Inflammatory macrophage (primary cell): ENCODE results near the gene TREH.
"Not testable (repeated sequence)": the region's sequence is repeated elsewhere in the genome, so short reads cannot be mapped to it uniquely, and the experiment has no call there.

ENCODE experiments used
- DNase-seq, 2 donors: peaks; one replicate each; pipeline ENCODE4 v3.0.0-alpha.2; 2020 to 2022
- total RNA-seq, 18 experiments: gene quantifications; one replicate each; lab custom pipeline; 2026; ENCODE audit warnings: mixed read lengths in 6 of 18, inconsistent platforms in 2 of 18; lab: John Stamatoyannopoulos, UW

Gene TREH
- 0 to 0.13 (median 0) reads per million in 18 experiments for total RNA-seq

GRCh38 chr11:118679483-118679882 lies at the start of gene TREH:
Gene TREH (minus strand): TSS chr11:118679650. CDS start chr11:118679627, 23 bp downstream.
- no peak for DNase-seq

GRCh38 chr11:118728112-118728511 lies 48.7 kb upstream of the TREH start:
- not testable (repeated sequence) for DNase-seq

DNA sequence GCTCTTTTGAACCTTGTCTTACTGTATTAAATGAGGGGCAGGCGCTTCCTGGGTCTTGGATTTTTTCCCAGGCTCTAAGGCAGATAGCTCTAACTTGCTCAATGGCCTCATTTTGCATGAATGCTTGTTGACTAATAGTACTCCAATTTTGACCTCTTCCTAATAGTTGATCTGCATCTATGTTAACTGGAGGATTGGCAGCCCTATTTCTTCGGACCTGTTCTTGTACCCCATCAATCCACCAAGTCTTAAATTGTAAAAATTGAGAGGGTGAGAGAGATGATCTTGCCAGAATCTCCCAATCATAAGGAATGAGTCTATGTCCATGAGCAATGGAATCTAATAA lies 48.2 kb upstream of the TREH start:
- not testable (repeated sequence) for DNase-seq

- not testable (repeated sequence) for DNase-seq
Observed at GRCh38 chr11:118727001-118727720, 47.7 kb upstream of the TREH start.

DNA sequence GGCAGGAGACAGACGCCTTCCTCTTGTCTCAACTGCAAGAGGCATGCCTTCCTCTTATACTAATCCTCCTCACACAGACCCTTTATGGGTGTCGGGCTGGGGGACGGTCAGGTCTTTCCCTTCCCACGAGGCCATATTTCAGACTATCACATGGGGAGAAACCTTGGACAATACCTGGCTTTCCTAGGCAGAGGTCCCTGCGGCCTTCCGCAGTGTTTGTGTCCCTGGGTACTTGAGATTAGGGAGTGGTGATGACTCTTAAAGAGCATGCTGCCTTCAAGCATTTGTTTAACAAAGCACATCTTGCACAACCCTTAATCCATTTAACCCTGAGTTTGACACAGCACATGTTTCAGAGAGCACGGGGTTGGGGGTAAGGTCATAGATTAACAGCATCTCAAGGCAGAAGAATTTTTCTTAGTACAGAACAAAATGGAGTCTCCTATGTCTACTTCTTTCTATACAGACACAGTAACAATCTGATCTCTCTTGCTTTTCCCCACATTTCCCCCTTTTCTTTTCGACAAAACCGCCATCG lies 42.1 kb upstream of the TREH start:
- DNase-seq = not testable (repeated sequence)

DNA sequence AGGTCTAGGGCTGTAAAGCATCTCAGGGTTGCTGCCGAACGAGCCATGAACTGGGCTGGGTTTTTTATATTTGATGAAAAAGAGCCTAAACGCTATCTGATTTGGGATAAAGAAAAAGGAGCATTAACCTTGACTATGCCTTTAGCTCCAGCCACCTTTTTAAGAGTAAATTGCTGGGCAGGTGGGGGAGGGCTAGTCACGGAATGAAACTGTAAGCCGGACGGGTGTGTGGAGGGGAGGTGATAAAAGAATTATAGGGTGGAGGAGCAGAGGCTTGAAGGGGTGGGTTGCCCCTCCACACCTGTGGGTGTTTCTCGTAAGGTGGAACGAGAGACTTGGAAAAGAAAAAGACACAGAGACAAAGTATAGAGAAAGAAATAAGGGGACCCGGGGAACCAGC lies 41.3 kb upstream of the TREH start:
- not testable (repeated sequence) for DNase-seq

GRCh38 chr11:118720078-118720477 lies 40.6 kb upstream of the TREH start:
- DNase-seq = not testable (repeated sequence)

GRCh38 chr11:118718562-118718961 lies 39.1 kb upstream of the TREH start:
- DNase-seq = not testable (repeated sequence)

DNA sequence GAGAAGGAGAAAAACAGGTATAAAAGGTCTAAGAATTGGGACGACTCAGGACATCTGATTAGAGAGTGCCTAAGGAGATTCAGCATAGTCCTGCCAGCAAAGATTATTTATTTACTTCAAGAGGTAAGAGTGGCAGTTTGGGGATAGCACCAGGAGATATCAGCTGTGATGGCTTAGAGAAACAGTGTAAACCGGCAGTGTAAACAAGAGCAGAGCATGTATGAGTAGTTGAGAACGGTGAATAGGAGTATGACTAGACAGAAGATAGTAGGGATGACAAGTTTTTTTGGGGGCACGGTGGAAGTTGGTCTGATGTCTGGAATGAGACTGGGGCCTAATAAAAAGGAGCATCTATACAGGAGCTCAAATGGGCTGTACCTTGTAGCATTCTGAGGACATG lies 38.3 kb upstream of the TREH start:
- not testable (repeated sequence) for DNase-seq

GRCh38 chr11:118717221-118717620 lies 37.8 kb upstream of the TREH start:
- DNase-seq = not testable (repeated sequence)

DNA sequence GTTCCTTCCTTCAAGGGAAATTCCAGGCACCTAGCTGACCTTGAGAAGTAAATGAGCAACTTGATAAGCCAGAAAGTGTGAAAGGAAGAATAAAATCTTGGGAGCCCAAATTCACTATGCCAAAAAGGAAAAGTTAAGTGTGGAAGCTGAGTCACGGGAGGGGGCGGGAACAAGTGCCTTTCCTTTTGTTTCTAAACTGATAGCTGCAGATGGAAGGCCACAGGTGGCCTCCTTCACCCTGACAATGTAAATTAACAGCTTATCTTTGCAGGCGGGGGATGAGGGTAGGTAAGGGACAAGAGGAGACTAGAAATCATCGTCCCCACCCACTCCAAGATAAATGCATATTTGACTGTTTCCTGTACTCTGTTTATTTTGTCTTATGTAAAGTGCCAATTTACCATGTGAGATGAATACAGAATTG lies 36.4 kb upstream of the TREH start:
- no peak for DNase-seq

DNA sequence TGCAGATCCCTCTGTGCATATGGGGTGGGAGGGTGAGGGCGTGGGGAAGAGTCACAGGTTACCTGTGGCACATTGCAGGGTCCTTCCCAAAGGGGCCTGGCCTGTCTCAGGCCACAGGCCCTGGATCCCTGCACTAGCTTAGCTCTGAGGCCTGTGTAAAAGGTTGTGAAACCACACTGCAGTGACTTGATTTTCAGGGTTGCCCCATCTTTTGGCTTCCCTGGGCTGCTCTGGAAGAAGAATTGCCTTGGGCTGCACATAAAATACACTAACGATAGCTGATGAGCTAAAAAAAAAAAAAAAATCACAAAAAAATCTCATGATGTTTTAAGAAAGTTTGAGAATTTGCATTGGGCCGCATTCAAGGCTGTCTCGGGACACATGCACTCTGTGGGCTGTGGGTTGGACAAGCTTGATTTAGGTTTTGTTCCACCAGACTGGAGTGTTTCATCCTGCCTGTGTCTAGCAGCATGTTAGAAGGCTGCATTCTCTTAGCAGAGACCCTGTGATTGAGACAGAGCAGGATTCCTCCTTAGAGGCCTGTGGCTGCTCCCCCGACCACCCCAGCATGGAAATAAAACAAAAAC lies 35.9 kb upstream of the TREH start:
- peak; percentile 15 to 17 for DNase-seq

DNA sequence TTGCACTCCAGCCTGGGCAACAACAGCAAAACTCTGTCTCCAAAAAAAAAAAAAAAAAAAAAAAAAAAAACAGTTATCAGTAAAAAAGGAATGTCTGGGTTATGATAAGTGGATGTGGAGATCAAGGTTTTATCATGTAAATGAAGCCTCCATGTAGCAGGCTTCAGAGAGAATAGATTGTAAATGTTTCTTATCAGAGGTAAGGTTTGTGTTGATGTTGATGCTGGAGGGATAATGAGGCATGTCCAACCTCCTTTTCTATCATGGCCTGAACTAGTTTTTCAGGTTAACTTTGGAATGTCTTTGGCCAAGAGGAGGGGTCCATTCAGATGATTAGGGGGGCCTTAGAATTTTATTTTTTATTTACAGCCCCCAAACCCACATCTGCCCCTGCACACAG lies 35.4 kb upstream of the TREH start:
- DNase-seq = no peak

GRCh38 chr11:118714416-118714815 lies 35.0 kb upstream of the TREH start:
- DNase-seq = not testable (repeated sequence)

DNA sequence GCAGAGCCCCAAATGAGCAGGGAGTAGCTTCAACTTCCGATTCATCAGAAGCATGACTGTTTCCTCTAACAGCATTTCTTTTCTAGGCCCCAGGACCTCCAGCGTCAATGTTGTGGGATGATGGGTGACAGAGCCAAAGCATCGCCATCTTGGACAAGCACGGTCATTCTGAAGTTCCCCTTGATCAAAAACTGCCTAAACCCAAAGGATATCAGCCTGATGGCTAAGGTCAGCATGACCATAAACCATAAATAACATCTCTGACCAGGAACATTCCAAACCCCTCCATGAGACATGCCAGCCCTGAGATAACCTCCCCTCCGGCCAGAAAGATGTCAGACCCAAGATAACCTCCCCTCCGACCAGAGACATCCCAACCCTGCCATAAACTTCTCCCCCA lies 28.8 kb upstream of the TREH start:
- no peak for DNase-seq

- DNase-seq = no peak
Observed at GRCh38 chr11:118706546-118706825, 27.0 kb upstream of the TREH start.

GRCh38 chr11:118705791-118706545 lies 26.5 kb upstream of the TREH start:
- DNase-seq = no peak

DNA sequence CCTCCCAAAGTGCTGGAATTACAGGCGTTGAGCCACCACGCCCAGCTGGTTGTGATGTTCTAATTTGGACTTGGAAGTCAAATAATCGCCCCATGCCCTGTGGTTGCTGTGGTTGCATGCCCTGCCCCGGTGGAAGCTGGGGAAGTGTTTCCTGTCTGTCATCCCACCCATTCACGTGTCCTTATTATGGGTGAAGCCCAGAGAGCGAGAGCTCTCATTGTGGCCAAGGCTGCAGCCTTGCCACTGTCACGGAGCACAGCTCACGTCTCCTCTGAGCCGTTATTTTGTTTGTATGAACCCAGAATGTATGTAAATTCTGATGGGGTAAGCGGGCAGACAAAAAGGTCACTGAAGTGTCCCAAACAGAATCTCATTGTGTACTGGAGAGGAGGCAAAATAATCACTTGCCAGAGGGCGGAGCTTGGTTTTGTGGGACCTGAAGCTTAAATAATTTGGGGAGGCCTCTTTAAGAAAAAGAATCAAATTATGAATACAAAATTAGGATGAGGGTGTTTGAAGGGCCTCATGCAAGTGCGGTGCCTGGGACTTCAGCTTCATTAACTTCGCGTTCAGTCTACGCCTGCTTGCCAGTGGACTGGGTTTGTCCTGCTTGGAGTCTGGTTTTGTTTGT lies 25.8 kb upstream of the TREH start:
- peak; percentile 87 to 90 for DNase-seq

- peak; percentile 89 to 90 for DNase-seq
Observed at GRCh38 chr11:118703563-118704106, 24.2 kb upstream of the TREH start.

GRCh38 chr11:118699506-118700220 lies 20.2 kb upstream of the TREH start:
- DNase-seq = no peak

GRCh38 chr11:118697346-118697745 lies 17.9 kb upstream of the TREH start:
- DNase-seq = no peak

GRCh38 chr11:118696673-118697226 lies 17.3 kb upstream of the TREH start:
- DNase-seq = no peak
